NCI-H146 (cell line): ENCODE data around the gene TMEM59.
A peak's percentile ranks its signal among the peaks of the same experiment; 100 is the strongest.

Experiments
- DNase-seq: peaks from one replicate; lab custom pipeline; 2025; lab: John Stamatoyannopoulos, UW

Gene TMEM59

DNA sequence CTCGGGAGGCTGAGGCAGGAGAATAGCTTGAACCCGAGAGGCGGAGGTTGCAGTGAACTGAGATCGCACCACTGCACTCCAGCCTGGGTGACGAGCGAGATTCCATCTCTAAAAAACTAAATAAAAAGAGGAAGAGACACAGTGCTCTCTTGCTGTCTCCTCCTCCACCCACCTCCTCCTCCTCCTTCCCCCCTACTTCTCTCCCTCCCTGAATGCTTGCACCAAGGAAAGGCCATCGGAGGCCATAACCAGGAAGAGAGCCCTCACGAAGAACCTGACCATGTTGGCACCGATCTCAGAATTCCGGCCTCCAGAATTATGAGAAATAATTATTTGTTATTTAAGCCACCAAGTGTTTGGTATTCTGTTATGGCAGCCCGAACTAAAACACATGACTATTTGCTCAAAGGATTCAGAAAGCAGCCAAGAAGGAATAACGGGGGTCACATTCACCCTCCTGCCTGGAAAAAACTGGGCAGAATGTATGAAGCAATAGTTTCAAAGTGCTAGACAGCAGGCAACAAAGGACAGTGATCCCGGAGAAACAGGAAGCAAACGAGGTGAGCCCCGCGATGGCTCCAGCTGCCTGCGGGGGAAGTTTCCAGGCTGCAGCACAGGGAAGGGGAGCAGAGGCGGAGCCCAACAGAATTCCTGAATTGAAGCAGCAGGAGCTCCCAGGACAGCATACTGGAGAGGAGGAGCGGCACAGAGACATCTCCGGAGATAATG, 70.8 kb downstream of the TMEM59 start:
- peak; percentile 44 for DNase-seq

DNA sequence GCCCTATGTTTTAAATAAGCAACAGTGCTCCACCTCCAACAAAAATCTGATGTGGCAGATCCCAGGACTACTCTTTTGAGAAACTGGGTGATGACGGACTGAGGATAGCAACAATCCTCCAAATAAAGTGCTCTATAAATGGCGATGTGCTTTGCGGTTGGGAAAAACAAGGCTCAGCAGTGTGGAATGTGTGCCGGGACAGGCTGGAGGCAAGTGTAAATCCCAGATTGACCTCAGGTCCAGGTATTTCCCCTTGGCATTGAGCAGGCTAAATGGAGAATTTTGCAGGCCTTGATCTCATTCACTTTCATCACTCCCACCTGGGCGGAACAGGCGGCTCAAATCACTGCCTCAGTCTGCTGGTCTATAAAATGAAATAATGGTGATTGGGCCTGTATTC, 71.8 kb downstream of the TMEM59 start:
- no peak for DNase-seq

DNA sequence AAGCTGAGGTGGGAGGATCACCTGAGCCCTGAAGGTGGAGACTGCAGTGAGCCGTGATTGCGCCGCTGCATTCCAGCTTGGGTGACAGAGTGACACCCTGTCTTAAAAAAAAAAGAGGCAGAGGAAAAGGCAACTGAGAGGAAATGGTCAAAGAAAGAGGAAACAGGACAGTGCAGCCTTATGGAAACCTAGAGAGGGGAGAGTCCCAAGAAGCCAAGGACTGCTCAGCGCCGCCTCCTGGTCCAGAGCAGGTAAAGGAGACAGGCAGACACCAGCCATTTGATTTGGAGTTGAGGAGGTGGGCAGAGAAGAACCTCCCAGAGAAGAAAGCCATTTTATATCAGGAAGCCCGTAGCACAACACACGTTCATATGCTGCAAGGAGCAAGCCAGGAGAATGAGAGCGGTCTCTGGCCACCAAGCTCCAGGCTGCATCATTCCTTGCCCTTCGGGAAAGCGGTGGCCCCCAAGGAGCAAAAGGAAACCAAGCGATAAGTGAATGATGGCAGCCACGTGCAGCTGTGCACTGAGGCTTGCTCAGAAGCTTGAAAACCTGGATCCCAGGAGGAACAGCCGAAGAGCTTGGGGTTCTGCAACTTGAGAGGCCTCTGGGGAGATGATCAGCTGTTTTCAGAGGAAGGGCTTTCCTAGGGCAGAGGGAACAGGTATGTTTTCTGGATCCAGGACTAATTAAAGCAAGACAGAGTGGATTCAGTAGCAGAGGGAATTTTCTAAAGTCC, 73.1 kb downstream of the TMEM59 start:
- DNase-seq: no peak
